Right lobe of liver (tissue), 6 donors: ENCODE data around the gene NYNRIN. TPM values are rescaled to one million over a fixed set of nuclear protein-coding genes. Genes with fewer than 3 reads are reported as not detected.

Experiments used
- ATAC-seq, 4 donors: fragments of 200-7000 bp; cut with Tn5 transposase; one replicate each; pipeline ENCODE4 v1.9.1; 2020; ENCODE audit warnings: mild to moderate bottlenecking in 4 of 4, moderate library complexity in 4 of 4
- DNase-seq, 3 donors: peaks; one replicate each; pipeline ENCODE4 v3.0.0-alpha.2; 2020
- H3K27ac ChIP-seq, 3 donors: fragments of 200-600 bp; one replicate each; pipeline ENCODE4 v1.8.0; 2022
- H3K27me3 ChIP-seq, 2 donors: fragments of 200-600 bp; one replicate each; pipeline ENCODE4 v1.8.0; 2022
- H3K36me3 ChIP-seq, 4 donors: fragments of 200-600 bp; sonication (generic) in 1 of 4; one replicate each; pipeline versions ENCODE4 v1.5.1 to v1.8.0; 2017 to 2022; ENCODE audit warnings: control low read depth in 1 of 4
- H3K4me1 ChIP-seq, 4 donors: fragments of 200-600 bp; sonication (generic) in 1 of 4; one replicate each; pipeline versions ENCODE4 v1.5.1 to v1.8.0; 2017 to 2022; ENCODE audit warnings: control low read depth in 1 of 4
- H3K4me3 ChIP-seq, 3 donors: fragments of 200-600 bp; one replicate each; pipeline ENCODE4 v1.8.0; 2022
- H3K9me3 ChIP-seq, 4 donors: fragments of 200-600 bp; sonication (generic) in 1 of 4; one replicate each; pipeline versions ENCODE4 v1.5.1 to v1.8.0; 2017 to 2022; ENCODE audit warnings: control low read depth in 1 of 4
- CTCF ChIP-seq, 4 donors: fragments of 200-600 bp in 3 of 4; fragments of 450-650 bp in 1 of 4; IDR thresholded peaks; one replicate each; pipeline versions ENCODE4 v1.5.1 to v1.8.0; 2016 to 2022; ENCODE audit warnings: antibody characterized with exemption in 4 of 4, mild to moderate bottlenecking in 2 of 4
- POLR2A ChIP-seq: fragments of 450-650 bp; IDR thresholded peaks from one replicate; pipeline ENCODE4 v1.6.1; 2017; ENCODE audit warnings: antibody characterized with exemption, mild to moderate bottlenecking
- WGBS: methylation state at CpG from one replicate; pipeline ENCODE4 v1.1.6; 2018; ENCODE audit warnings: low coverage, low lambda C conversion rate; ENCODE audit not compliant: insufficient coverage; ENCODE audit errors: missing lambda C conversion rate; 5-methylcytosine and 5-hydroxymethylcytosine counted together
- intact Hi-C, 2 donors: fragments of 100-400 bp; cut with DNase I; formaldehyde crosslinking; loops; one replicate each; pipeline versions ENCODE4 v1.11.2 to v1.14.1; 2022
- total RNA-seq, 6 experiments: library from RNA; depleted of rRNA in 2 of 6; stranded (reverse); fragments of >200 nt in 2 of 6; fragmentation: NEBNext Ultra II Directional in 3 of 6; extraction: Animal tissue kit (Norgen Biotek cat#: 25700) in 3 of 6; gene quantifications; one replicate each; pipeline versions ENCODE4 v1.1.0 to v1.2.4, GENCODE V29; 2016 to 2023
- donor health status: DM: no; HTN: yes; CAD: no.
- donor health status: DM: no; HTN: no; CAD: no.
- donor health status: DM: no; HTN: no; CAD: no.
- donor health status: DM: no; HTN: yes; CAD: no.
- donor health status: DM: no; HTN: yes; CAD: no.

NYNRIN gene
- total RNA-seq, 6 experiments from 2014 or later = 1.8 to 6.1 (median 2.7) TPM

- no peak for ATAC-seq
- Histone ChIP-seq H3K27me3 (no peaks in the 10 kb centered on the region), H3K9me3 (no peaks in the 10 kb centered on the region), H3K4me1 (no peaks in the 10 kb centered on the region), H3K27ac (no peak overlapping the region), H3K4me3 (no peak overlapping the region), H3K36me3 (no peaks in the 10 kb centered on the region)
- intact Hi-C loops = no loop called here
- 55% methylated on average over 1 of the region's 2 CpGs for WGBS
- TF ChIP-seq CTCF (IDR thresholded peaks at IDR 0.05) = no peak
- no peak for TF ChIP-seq POLR2A
- DNase-seq = no peak
These were observed 36.4 kb upstream of the NYNRIN start for GRCh38 chr14:24362241-24362960.

GRCh38 chr14:24363401-24363800 lies 35.4 kb upstream of the NYNRIN start:
- H3K36me3 ChIP-seq = no peaks in the 10 kb centered on the region
- TF ChIP-seq POLR2A = no peak
- no peak for TF ChIP-seq CTCF (IDR thresholded peaks at IDR 0.05)
- no peak for ATAC-seq
- no peaks in the 10 kb centered on the region for H3K27me3 ChIP-seq
- no peak for DNase-seq
- no peaks in the 10 kb centered on the region for H3K4me1 ChIP-seq
- H3K4me3 ChIP-seq = no peak overlapping the region
- 94% methylated on average over 4 of the region's 5 CpGs for WGBS
- H3K27ac ChIP-seq = no peak overlapping the region
- intact Hi-C loops = no loop called here
- H3K9me3 ChIP-seq = no peaks in the 10 kb centered on the region

GRCh38 chr14:24364841-24365240 lies 34.0 kb upstream of the NYNRIN start:
- no peaks in the 10 kb centered on the region for H3K36me3 ChIP-seq
- H3K9me3 ChIP-seq = no peaks in the 10 kb centered on the region
- intact Hi-C loops = loop anchor here (5.0 kb wide), 1 partner anchor 67 kb away; no protein-coding TSS in a partner anchor
- H3K4me1 ChIP-seq = no peaks in the 10 kb centered on the region
- ATAC-seq (no peak), DNase-seq (no peak)
- TF ChIP-seq CTCF (IDR thresholded peaks at IDR 0.05) (no peak), POLR2A (no peak)
- H3K27ac ChIP-seq = no peak overlapping the region
- no peak overlapping the region for H3K4me3 ChIP-seq
- WGBS = 55% methylated on average over 1 of the region's 1 CpG
- H3K27me3 ChIP-seq = no peaks in the 10 kb centered on the region

- Histone ChIP-seq H3K9me3 (no peaks in the 10 kb centered on the region), H3K4me1 (no peaks in the 10 kb centered on the region), H3K27ac (peak overlapping the region; percentile 19 to 47 (median 35)), H3K27me3 (no peaks in the 10 kb centered on the region), H3K4me3 (peak overlapping the region in 1 of 3 donors; percentile 16), H3K36me3 (no peaks in the 10 kb centered on the region)
- TF ChIP-seq CTCF (IDR thresholded peaks at IDR 0.05) = peak; percentile 81 to 91 (median 84)
- no peak for TF ChIP-seq POLR2A
- ATAC-seq (peak; percentile 94 to 95 (median 95)), DNase-seq (peak; percentile 83 to 86 (median 84))
- WGBS = 22% methylated on average over 16 of the region's 28 CpGs
- intact Hi-C loops = loop anchor here (5.0 kb wide), 1 partner anchor 66 kb away; no protein-coding TSS in a partner anchor
These were observed 33.0 kb upstream of the NYNRIN start for GRCh38 chr14:24365600-24366412.
